Upper lobe of left lung (tissue), 6 donors: ENCODE data around the gene WDR70. TPM values are rescaled to one million over a fixed set of nuclear protein-coding genes. Genes with fewer than 3 reads are reported as not detected.

Experiments
- ATAC-seq, 2 donors: fragments of 200-7000 bp; cut with Tn5 transposase; one replicate each; pipeline ENCODE4 v1.9.1; 2022; ENCODE audit warnings: mild to moderate bottlenecking in 2 of 2, moderate library complexity in 2 of 2; ENCODE audit not compliant: low FRiP score in 2 of 2
- DNase-seq, 2 donors: peaks; one replicate each; pipeline ENCODE4 v3.0.0-alpha.2; 2019 to 2020
- H3K27ac ChIP-seq, 4 donors: fragments of 200-600 bp; sonication (generic); one replicate each; pipeline ENCODE4 v1.5.1; 2016 to 2019
- H3K27me3 ChIP-seq, 4 donors: fragments of 200-600 bp; sonication (generic); one replicate each; pipeline ENCODE4 v1.5.1; 2017 to 2019
- H3K36me3 ChIP-seq, 4 donors: fragments of 200-600 bp; sonication (generic); one replicate each; pipeline ENCODE4 v1.5.1; 2016 to 2019
- H3K4me1 ChIP-seq, 4 donors: fragments of 200-600 bp; sonication (generic); one replicate each; pipeline ENCODE4 v1.5.1; 2018 to 2019
- H3K4me3 ChIP-seq, 4 donors: fragments of 200-600 bp; sonication (generic); one replicate each; pipeline ENCODE4 v1.5.1; 2017 to 2019; ENCODE audit warnings: mild to moderate bottlenecking in 2 of 4, moderate library complexity in 1 of 4
- H3K9me3 ChIP-seq, 4 donors: fragments of 200-600 bp; sonication (generic); one replicate each; pipeline ENCODE4 v1.5.1; 2018 to 2019
- EP300 ChIP-seq, 4 donors: sonication (generic); formaldehyde crosslinking; IDR thresholded peaks; one replicate each; pipeline ENCODE4 v1.5.1; 2017; ENCODE audit warnings: antibody characterized with exemption in 4 of 4, control low read depth in 2 of 4
- POLR2A ChIP-seq, 4 donors: fragments of 450-650 bp; IDR thresholded peaks; one replicate each; pipeline ENCODE4 v1.5.1; 2016 to 2017; ENCODE audit warnings: antibody characterized with exemption in 4 of 4, mild to moderate bottlenecking in 2 of 4
- POLR2AphosphoS5 ChIP-seq, 2 donors: sonication (generic); formaldehyde crosslinking; IDR thresholded peaks; one replicate each; pipeline ENCODE4 v1.5.1; 2017; ENCODE audit warnings: antibody characterized with exemption in 2 of 2
- WGBS, 2 donors: methylation state at CpG; one replicate each; pipeline ENCODE4 v1.1.5; 2017 to 2018; 5-methylcytosine and 5-hydroxymethylcytosine counted together
- total RNA-seq, 6 donors: library from RNA; depleted of rRNA in 4 of 6; stranded (reverse); fragments of >200 nt in 4 of 6; gene quantifications; one replicate each; pipeline versions ENCODE4 v1.1.0 to v1.2.1, GENCODE V29; 2016 to 2021
- TF ChIP-seq, protein P1 (sequence below), 6 experiments: fragments of 450-650 bp in 4 of 6; fragments of 200-600 bp in 2 of 6; sonication (generic) in 2 of 6; IDR thresholded peaks; one replicate each; pipeline ENCODE4 v1.5.1; 2016 to 2019; ENCODE audit warnings: antibody characterized with exemption in 6 of 6
- donor health status: DM: no; HTN: no; CAD: no; lungs with moderate emphysema.
- donor health status: DM: no; HTN: yes; CAD: no; lungs with severe emphysema.

WDR70 gene
- total RNA-seq, 6 donors from 2014 or later, result 20.7 to 75.4 (median 27.9) TPM

DNA sequence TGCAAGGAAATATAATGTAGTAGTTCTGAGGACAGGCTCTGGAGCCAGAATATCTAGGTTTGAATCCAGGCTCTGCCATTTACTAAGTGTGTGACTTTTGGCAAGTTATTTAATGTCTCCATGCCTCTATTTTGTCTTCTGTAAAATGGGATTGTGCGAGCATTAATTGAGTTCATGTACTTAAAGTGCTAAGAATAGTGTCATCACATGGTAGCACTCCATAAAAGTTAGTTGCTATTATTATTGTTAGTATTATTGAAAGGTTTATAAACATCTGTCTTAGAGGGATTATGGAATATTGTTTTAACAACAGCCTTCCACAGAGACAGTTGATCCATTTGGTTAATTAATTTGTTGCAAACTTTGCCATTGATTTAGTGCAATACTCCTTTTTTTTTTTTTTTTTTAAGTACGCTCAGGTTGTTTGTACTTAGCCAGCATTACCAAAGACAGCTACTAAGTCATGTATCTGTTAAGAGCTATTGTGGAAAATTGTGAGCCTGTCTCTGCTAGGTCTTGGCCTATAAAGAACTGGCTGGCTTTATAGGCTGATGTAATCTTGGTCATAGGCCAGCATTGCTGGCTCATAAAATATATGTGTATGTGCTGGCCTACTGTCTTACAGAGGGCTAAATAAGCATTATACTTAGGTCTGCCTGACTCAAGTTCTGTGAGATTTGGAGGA is 174.7 kb downstream of the WDR70 start:
- no peaks in the 10 kb centered on the region for H3K36me3 ChIP-seq
- peaks cover 0 to 15% (median 2%) of the 10 kb centered on the region in 4 donors for H3K4me1 ChIP-seq
- no peak overlapping the region for H3K27ac ChIP-seq
- 93 to 98% methylated on average over 2 of the region's 2 CpGs for WGBS, 2 donors
- ATAC-seq (peak in 1 of 2 donors; percentile 19), DNase-seq (no peak)
- H3K9me3 ChIP-seq, result no peaks in the 10 kb centered on the region
- no peak overlapping the region for H3K4me3 ChIP-seq
- TF ChIP-seq, protein P1, sequence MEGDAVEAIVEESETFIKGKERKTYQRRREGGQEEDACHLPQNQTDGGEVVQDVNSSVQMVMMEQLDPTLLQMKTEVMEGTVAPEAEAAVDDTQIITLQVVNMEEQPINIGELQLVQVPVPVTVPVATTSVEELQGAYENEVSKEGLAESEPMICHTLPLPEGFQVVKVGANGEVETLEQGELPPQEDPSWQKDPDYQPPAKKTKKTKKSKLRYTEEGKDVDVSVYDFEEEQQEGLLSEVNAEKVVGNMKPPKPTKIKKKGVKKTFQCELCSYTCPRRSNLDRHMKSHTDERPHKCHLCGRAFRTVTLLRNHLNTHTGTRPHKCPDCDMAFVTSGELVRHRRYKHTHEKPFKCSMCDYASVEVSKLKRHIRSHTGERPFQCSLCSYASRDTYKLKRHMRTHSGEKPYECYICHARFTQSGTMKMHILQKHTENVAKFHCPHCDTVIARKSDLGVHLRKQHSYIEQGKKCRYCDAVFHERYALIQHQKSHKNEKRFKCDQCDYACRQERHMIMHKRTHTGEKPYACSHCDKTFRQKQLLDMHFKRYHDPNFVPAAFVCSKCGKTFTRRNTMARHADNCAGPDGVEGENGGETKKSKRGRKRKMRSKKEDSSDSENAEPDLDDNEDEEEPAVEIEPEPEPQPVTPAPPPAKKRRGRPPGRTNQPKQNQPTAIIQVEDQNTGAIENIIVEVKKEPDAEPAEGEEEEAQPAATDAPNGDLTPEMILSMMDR (IDR thresholded peaks at IDR 0.05), result no peak
- TF ChIP-seq POLR2AphosphoS5 (IDR thresholded peaks at IDR 0.05) (no peak), POLR2A (IDR thresholded peaks at IDR 0.05) (no peak), EP300 (IDR thresholded peaks at IDR 0.05) (no peak)
- H3K27me3 ChIP-seq, result no peaks in the 10 kb centered on the region

DNA sequence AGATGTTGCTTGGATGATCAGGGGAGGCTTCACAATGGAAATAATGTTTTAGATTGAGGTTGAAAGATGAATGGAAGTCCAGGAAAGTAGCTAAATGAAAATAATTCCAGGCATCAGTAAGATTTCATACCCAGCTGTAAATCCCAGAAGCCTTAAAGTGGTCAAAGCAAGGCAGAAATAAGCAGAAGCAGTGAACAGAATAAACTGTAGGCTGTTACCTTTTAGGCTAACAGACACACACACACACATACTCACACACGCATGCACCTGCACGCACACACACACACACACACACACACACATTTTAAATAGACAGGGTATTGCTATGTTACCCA is 175.3 kb downstream of the WDR70 start:
- Histone ChIP-seq H3K4me3 (no peak overlapping the region), H3K27ac (no peak overlapping the region), H3K4me1 (peaks cover 0 to 15% (median 2%) of the 10 kb centered on the region in 4 donors), H3K27me3 (no peaks in the 10 kb centered on the region), H3K36me3 (no peaks in the 10 kb centered on the region), H3K9me3 (no peaks in the 10 kb centered on the region)
- ATAC-seq (no peak), DNase-seq (no peak)
- WGBS, 2 donors, result 63 to 90% methylated on average over 2 of the region's 2 CpGs
- no peak for TF ChIP-seq POLR2AphosphoS5 (IDR thresholded peaks at IDR 0.05)
- TF ChIP-seq, protein P1 (IDR thresholded peaks at IDR 0.05), result no peak
- no peak for TF ChIP-seq POLR2A (IDR thresholded peaks at IDR 0.05)
- no peak for TF ChIP-seq EP300 (IDR thresholded peaks at IDR 0.05)

DNA sequence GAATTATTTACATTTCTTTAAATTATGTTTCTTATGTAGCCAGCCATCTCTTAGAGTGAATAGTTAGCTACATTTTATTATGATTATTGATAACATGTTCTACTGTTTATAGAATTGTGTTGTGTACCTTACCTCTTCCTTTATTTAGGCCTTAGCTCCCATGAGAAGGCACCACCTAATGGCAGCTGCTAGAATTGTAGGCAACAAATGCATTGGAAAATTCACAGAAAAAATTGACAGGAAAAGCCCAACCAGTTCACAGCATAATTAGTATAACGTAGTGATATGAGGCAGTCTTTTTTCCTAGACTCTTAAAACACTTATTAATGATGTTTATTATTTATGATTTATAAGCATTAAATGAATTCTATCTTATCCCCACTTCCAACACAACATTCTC is 175.8 kb downstream of the WDR70 start:
- WGBS, 2 donors, result 0 to 29% methylated on average over 1 of the region's 1 CpG
- no peak overlapping the region for H3K4me3 ChIP-seq
- ATAC-seq (no peak), DNase-seq (no peak)
- H3K9me3 ChIP-seq, result no peaks in the 10 kb centered on the region
- H3K27ac ChIP-seq, result no peak overlapping the region
- no peaks in the 10 kb centered on the region for H3K36me3 ChIP-seq
- H3K4me1 ChIP-seq, result peaks cover 0 to 15% (median 2%) of the 10 kb centered on the region in 4 donors
- TF ChIP-seq, protein P1 (IDR thresholded peaks at IDR 0.05), result peak in 2 of 6 experiments; percentile 11 to 19
- no peak for TF ChIP-seq EP300 (IDR thresholded peaks at IDR 0.05)
- no peaks in the 10 kb centered on the region for H3K27me3 ChIP-seq

DNA sequence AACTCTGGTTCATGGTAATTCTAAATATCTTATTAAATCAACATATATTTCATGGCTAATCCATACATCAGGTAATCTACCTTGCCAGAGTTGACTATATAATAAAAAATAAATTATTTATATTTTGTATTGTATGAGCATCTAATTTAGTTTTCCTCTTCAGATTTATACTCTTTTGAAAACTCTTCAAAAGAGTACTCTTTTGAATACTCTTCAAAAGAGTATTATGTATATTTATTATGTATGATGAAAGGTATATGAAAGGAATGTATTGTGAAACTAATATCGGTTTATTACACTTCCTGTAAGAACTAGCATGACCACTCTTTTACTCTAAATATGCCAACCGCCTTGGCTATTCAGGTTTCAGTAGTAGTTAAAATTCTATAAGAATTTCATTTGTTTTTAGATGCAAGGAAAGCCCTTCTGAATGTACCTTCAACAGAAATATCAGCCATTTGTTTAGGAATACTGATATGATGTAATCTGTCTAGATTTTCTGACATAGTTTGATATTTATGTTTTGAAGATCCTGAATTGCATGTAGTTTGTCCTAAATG is 178.7 kb downstream of the WDR70 start:
- no peak overlapping the region for H3K27ac ChIP-seq
- H3K4me1 ChIP-seq, result peaks cover 0 to 10% (median 2%) of the 10 kb centered on the region in 4 donors
- no peak overlapping the region for H3K4me3 ChIP-seq
- DNase-seq, result no peak
- H3K27me3 ChIP-seq, result no peaks in the 10 kb centered on the region
- 63 to 64% methylated on average over 2 of the region's 2 CpGs for WGBS, 2 donors
- no peaks in the 10 kb centered on the region for H3K9me3 ChIP-seq
- TF ChIP-seq POLR2AphosphoS5 (IDR thresholded peaks at IDR 0.05), result no peak
- TF ChIP-seq POLR2A (IDR thresholded peaks at IDR 0.05), result no peak
- TF ChIP-seq EP300 (IDR thresholded peaks at IDR 0.05), result no peak
- TF ChIP-seq, protein P1 (IDR thresholded peaks at IDR 0.05), result no peak
- no peaks in the 10 kb centered on the region for H3K36me3 ChIP-seq
- no peak for ATAC-seq
